Raji (cell line): ENCODE data around the gene PTGES2.

Experiments used
- POLR2A ChIP-seq: IDR thresholded peaks from 2 replicates; pipeline ENCODE4 v1.6.1; 2011; ENCODE audit warnings: low read depth, low read length, control low read depth; ENCODE audit not compliant: insufficient read depth

PTGES2 gene

GRCh38 chr9:128104171-128104618 lies 23.3 kb downstream of the PTGES2 start:
- no peak for TF ChIP-seq POLR2A

- TF ChIP-seq POLR2A = no peak
Observed at GRCh38 chr9:128103589-128103962, 24.0 kb downstream of the PTGES2 start.

GRCh38 chr9:128102861-128103588 lies 24.5 kb downstream of the PTGES2 start:
- TF ChIP-seq POLR2A = no peak

- no peak for TF ChIP-seq POLR2A
Observed at GRCh38 chr9:128102196-128102595, 25.3 kb downstream of the PTGES2 start.

GRCh38 chr9:128101690-128102089 lies 25.8 kb downstream of the PTGES2 start:
- no peak for TF ChIP-seq POLR2A

- no peak for TF ChIP-seq POLR2A
Observed at GRCh38 chr9:128101231-128101661, 26.3 kb downstream of the PTGES2 start.

GRCh38 chr9:128100581-128100980 lies 26.9 kb downstream of the PTGES2 start:
- no peak for TF ChIP-seq POLR2A

- TF ChIP-seq POLR2A = no peak
Observed at GRCh38 chr9:128099932-128100491, 27.5 kb downstream of the PTGES2 start.

GRCh38 chr9:128099231-128099931 lies 28.1 kb downstream of the PTGES2 start:
- TF ChIP-seq POLR2A = no peak

- no peak for TF ChIP-seq POLR2A
Observed at GRCh38 chr9:128098297-128099230, 29.0 kb downstream of the PTGES2 start.

GRCh38 chr9:128097543-128098296 lies 29.8 kb downstream of the PTGES2 start:
- no peak for TF ChIP-seq POLR2A

- no peak for TF ChIP-seq POLR2A
Observed at GRCh38 chr9:128096616-128097536, 30.7 kb downstream of the PTGES2 start.

GRCh38 chr9:128094950-128095544 lies 32.5 kb downstream of the PTGES2 start:
- TF ChIP-seq POLR2A = no peak
